Measurements from ENCODE around the gene MIPOL1. TPM values are rescaled to one million over a fixed set of nuclear protein-coding genes. Genes with fewer than 3 reads are reported as not detected.
"Not testable (repeated sequence)": the region's sequence is repeated elsewhere in the genome, so short reads cannot be mapped to it uniquely, and the experiment has no call there.

Gene MIPOL1
- total RNA-seq, 1 experiment from 2014 or later, result 7.0 TPM

DNA sequence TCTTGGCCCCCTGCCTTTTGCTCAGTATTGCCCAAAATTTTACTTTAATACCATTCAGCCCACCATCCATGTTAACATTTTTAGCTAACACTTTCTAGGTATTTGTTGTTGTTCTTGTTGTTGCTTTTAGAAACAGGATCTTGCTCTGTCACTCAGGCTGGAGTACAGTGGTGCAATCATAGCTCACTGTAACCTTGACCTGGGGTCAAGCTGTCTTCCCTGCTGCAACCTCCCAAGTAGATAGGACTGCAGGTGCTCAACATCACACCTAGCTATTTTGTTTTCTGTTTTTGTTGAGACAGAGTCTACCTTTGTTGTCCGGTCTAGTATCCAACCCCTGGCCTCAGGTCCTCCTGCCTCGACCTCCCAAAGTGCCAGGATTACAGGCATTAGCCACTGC is 4.0 kb downstream of the MIPOL1 start:
- Histone ChIP-seq H3K36me3 (replicated peaks; ENCODE audit: control insufficient read depth, insufficient read depth, low read length) (no peaks in the 10 kb centered on the region; the same call in 1 of the 2 replicates), H3K27me3 (ENCODE audit: control insufficient read depth, insufficient read depth, low read length) (no peaks in the 10 kb centered on the region), H3K4me3 (ENCODE audit: insufficient read depth, low read depth, low read length) (no peak overlapping the region)
- no peak for DNase-seq

DNA sequence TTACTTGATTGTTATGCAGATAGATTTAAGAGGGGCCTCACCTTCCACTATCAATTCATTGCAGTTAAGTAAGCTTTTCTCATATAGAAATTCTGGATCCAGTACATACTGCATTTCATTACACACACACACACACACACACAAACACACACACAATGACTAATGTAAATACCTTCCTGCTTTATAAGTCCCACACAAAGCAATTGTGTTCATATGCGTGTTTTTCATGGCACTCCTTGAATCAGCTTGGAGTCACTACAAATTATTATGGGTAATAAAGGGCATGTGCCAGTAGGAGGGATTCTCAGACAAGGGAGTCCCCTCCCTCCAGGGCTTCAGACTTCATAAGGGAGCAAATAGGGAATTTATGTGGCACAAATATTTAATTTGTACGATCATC is 4.5 kb downstream of the MIPOL1 start:
- Histone ChIP-seq H3K4me3 (ENCODE audit: insufficient read depth, low read depth, low read length) (no peak overlapping the region), H3K27me3 (ENCODE audit: control insufficient read depth, insufficient read depth, low read length) (no peaks in the 10 kb centered on the region), H3K36me3 (replicated peaks; ENCODE audit: control insufficient read depth, insufficient read depth, low read length) (no peaks in the 10 kb centered on the region; the same call in 1 of the 2 replicates)
- no peak for DNase-seq

DNA sequence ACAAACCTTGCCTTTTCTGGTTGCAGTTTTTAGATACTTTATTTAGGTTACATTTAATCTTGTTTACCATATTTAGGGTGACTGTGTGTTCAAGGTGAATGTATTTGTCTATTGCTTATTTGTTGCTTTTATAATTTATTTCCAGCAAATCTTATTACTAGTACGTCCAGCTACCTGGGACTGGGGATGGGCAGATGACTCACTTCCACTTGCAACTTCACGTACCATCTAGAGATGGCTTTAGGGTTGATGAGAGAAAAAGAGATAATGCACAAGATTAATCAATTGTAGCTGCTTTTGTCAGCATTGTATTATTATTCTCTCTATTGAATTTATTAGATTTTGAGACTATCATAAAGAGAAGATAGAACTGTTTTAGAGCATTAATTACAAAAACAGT is 5.1 kb downstream of the MIPOL1 start:
- Histone ChIP-seq H3K36me3 (replicated peaks; ENCODE audit: control insufficient read depth, insufficient read depth, low read length) (no peaks in the 10 kb centered on the region; the same call in 1 of the 2 replicates), H3K4me3 (ENCODE audit: insufficient read depth, low read depth, low read length) (no peak overlapping the region), H3K27me3 (ENCODE audit: control insufficient read depth, insufficient read depth, low read length) (no peaks in the 10 kb centered on the region)
- no peak for DNase-seq

DNA sequence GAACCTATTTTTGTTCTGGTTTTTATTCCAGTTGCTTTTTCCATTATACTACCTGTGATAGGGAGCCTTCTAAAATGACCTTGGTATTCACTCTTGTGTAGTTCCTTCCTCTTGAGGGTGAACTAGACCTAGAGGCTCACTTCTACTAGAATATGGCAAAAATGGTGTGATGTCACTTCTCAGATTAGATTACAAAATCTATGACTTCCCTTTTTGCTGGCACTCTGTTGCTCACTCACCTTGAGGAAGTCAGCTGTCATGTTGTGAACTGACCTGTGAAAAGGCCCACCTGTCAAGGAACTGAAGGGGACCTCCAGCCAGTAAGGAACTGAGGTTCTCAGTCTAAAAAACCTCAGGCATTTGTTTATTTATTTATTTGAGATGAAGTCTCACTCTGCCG is 5.7 kb downstream of the MIPOL1 start:
- Histone ChIP-seq H3K4me3 (ENCODE audit: insufficient read depth, low read depth, low read length) (no peak overlapping the region), H3K36me3 (replicated peaks; ENCODE audit: control insufficient read depth, insufficient read depth, low read length) (no peaks in the 10 kb centered on the region; the same call in 1 of the 2 replicates), H3K27me3 (ENCODE audit: control insufficient read depth, insufficient read depth, low read length) (no peaks in the 10 kb centered on the region)
- DNase-seq, result no peak

DNA sequence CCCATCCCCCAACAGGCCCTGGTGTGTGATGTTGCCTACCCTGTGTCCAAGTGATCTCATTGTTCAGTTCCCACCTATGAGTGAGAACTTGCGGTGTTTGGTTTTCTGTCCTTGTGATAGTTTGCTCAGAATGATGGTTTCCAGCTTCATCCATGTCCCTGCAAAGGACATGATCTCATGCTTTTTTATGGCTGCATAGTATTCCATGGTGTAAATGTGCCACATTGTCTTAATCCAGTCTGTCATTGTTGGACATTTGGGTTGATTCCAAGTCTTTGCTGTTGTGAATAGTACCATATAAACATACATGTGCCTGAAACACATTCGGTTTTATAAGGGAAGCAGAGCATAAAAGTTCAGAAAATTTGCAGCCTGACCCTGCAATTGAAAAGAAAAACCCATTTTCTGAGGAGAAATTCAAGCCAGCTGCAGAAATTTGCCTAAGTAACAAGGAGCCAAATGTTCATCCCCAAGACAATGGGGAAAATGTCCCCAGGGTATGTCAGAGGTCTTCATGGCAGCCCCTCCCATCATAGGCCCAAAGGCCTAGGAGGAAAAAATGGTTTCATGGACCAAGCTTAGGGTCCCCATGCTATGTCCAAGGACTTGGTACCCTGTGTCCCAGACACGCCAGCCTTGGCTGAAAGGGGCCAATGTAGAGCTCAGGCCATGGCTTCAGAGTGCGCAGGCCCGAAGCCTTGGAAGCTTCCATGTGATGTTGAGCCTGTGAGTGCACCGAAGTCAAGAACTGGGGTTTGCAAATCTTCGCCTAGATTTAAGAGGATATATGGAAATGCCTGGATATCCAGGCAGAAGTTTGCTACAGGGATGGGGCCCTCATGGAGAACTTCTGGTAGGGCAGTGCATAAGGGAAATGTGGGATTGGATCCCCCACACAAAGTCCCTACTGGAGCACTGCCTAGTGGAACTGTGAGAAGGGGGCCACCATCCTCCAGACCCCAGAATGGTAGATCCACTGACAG is 8.2 kb downstream of the MIPOL1 start:
- H3K27me3 ChIP-seq (ENCODE audit: control insufficient read depth, insufficient read depth, low read length); DNase-seq; H3K36me3 ChIP-seq (replicated peaks; ENCODE audit: control insufficient read depth, insufficient read depth, low read length); H3K4me3 ChIP-seq (ENCODE audit: insufficient read depth, low read depth, low read length): not testable (repeated sequence)

DNA sequence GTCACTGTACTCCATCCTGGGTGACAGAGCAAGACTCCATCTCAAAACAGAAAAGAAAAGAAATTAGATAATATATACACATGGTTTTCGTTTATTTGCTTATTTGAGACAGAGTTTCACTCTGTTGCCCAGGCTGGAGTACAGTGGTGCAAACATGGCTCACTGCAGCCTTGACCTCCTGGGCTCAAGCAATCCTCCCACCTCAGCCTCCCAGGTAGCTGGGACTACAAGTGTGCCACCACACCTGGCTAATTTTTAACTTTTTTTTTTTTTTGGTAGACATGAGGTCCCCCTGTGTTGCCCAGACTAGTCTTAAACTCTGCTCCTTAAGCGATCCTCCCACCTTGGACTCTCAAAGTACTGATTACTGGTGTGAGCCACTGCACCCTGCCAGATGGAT is 11.9 kb downstream of the MIPOL1 start:
- not testable (repeated sequence) for DNase-seq; H3K4me3 ChIP-seq (ENCODE audit: insufficient read depth, low read depth, low read length); H3K27me3 ChIP-seq (ENCODE audit: control insufficient read depth, insufficient read depth, low read length); H3K36me3 ChIP-seq (replicated peaks; ENCODE audit: control insufficient read depth, insufficient read depth, low read length)

DNA sequence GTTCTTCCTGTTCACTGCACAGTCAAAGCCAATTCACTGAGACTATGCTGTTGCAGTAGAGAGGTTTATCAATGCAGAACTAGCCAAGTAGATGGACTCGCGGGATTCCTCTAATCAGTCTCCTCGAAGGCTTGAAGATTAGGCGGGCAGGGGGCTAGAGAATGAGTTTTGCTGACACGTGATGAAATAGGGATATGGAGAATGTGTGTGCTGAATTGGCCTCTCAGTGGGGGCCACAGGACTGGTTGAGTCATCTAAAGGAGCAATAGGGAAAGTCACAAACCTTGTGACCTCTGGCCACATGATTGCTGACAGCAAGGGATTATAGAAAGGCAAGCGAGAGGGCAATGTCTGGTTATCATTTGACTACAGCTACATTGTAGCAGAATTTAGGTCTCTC is 12.7 kb downstream of the MIPOL1 start:
- no peaks in the 10 kb centered on the region for H3K36me3 ChIP-seq (replicated peaks; ENCODE audit: control insufficient read depth, insufficient read depth, low read length)
- H3K4me3 ChIP-seq (ENCODE audit: insufficient read depth, low read depth, low read length), result no peak overlapping the region
- H3K27me3 ChIP-seq (ENCODE audit: control insufficient read depth, insufficient read depth, low read length), result no peaks in the 10 kb centered on the region
- DNase-seq, result no peak

DNA sequence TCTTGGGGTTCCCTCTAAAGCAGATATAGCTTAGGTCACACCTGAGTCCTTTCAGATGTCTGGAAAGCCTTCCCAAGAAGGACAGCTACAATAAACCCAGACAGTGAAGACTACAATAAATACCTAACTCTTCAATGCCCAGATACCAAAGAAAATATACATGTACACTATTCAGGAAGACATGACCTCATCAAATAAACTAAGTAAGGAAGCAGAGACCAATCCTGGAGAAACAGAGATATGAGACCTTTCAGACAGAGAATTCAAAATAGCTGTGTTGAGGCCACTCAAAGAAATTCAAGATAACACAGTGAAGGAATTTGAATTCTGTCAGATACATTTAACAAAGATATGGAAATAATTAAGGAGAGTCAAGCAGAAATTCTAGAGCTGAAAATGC is 15.3 kb downstream of the MIPOL1 start:
- Histone ChIP-seq H3K27me3 (ENCODE audit: control insufficient read depth, insufficient read depth, low read length) (no peaks in the 10 kb centered on the region), H3K4me3 (ENCODE audit: insufficient read depth, low read depth, low read length) (no peak overlapping the region), H3K36me3 (replicated peaks; ENCODE audit: control insufficient read depth, insufficient read depth, low read length) (no peaks in the 10 kb centered on the region)
- DNase-seq, result no peak

DNA sequence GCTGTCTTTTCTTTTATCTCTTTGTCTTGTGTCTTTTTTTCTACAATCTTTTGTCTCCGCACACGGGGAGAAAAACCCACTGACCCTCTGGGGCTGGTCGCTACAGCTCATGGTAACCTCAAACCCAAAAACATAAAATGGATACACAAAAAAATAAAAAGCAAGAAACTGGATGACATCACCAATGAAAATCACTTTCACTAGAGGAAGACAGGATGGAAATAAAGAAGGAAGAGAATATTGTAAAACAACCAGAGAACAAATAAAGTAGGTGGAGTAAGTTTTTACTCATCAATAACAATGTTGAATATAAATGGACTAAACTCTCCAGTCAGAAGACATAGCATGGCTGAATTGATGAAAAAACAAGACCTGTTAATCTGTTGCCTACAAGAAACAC is 17.6 kb downstream of the MIPOL1 start:
- DNase-seq, result no peak
- Histone ChIP-seq H3K27me3 (ENCODE audit: control insufficient read depth, insufficient read depth, low read length) (no peaks in the 10 kb centered on the region), H3K36me3 (replicated peaks; ENCODE audit: control insufficient read depth, insufficient read depth, low read length) (no peaks in the 10 kb centered on the region), H3K4me3 (ENCODE audit: insufficient read depth, low read depth, low read length) (no peak overlapping the region)

DNA sequence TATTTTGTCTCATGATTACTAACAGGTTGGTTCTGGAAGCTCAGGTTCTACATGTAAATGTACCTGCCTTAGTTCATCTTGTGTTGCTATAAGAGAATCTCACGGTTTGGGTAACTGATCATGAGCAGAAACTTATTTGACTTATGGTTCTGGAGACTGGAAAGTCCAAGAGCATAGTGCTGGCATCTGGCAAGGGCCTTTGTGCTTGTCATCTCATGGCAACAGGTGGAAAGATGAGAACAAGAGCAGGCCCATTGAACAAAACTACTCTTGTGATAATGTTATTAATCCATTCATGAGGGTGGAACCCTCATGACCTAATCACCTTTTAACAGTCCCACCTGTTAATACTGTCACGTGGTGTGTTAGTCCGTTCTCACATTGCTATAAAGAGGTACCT is 23.3 kb downstream of the MIPOL1 start:
- Histone ChIP-seq H3K4me3 (ENCODE audit: insufficient read depth, low read depth, low read length) (no peak overlapping the region), H3K36me3 (replicated peaks; ENCODE audit: control insufficient read depth, insufficient read depth, low read length) (no peaks in the 10 kb centered on the region), H3K27me3 (ENCODE audit: control insufficient read depth, insufficient read depth, low read length) (no peaks in the 10 kb centered on the region)
- DNase-seq, result no peak

DNA sequence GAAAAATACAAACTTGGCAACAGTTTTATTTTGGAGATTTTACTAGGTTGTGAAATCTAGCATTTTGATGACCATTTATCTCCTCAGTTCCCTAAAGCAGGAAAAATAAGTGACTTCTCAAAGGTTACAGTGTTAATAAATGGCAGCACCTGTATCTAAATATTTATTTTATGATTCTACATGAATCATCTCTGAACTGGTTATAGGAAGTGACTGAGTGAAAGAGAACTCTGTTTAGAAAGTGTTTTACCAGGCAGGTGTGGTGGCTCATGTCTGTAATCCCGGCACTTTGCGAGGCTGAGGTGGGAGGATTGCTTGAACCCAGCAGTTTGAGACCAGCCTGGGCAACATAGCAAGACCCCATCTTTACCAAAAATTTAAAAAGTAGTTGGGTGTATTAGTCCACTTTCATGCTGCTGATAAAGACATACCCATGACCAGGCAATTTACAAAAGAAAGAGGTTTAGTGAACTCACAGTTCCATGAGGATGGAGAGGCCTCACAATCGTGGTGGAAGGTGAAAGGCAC is 26.3 kb downstream of the MIPOL1 start:
- no peak for DNase-seq
- Histone ChIP-seq H3K36me3 (replicated peaks; ENCODE audit: control insufficient read depth, insufficient read depth, low read length) (no peaks in the 10 kb centered on the region), H3K4me3 (ENCODE audit: insufficient read depth, low read depth, low read length) (no peak overlapping the region), H3K27me3 (ENCODE audit: control insufficient read depth, insufficient read depth, low read length) (no peaks in the 10 kb centered on the region)

DNA sequence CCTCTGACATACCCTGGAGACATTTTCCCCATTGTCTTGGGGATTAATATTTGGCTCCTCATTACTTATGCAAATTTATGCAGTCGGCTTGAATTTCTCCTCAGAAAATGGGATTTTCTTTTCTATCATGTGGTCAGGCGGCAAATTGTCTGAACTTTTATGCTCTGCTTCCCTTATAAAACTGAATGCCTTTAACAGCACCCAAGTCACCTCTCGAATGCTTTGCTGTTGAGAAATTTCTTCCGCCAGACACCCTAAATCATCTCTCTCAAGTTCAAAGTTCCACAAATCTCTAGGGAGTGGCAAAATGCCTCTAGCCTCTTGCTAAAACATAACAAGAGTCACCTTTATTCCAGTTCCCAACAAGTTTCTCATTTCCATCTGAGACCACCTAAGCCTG is 27.9 kb downstream of the MIPOL1 start:
- H3K36me3 ChIP-seq (replicated peaks; ENCODE audit: control insufficient read depth, insufficient read depth, low read length); H3K27me3 ChIP-seq (ENCODE audit: control insufficient read depth, insufficient read depth, low read length); H3K4me3 ChIP-seq (ENCODE audit: insufficient read depth, low read depth, low read length); DNase-seq: not testable (repeated sequence)

DNA sequence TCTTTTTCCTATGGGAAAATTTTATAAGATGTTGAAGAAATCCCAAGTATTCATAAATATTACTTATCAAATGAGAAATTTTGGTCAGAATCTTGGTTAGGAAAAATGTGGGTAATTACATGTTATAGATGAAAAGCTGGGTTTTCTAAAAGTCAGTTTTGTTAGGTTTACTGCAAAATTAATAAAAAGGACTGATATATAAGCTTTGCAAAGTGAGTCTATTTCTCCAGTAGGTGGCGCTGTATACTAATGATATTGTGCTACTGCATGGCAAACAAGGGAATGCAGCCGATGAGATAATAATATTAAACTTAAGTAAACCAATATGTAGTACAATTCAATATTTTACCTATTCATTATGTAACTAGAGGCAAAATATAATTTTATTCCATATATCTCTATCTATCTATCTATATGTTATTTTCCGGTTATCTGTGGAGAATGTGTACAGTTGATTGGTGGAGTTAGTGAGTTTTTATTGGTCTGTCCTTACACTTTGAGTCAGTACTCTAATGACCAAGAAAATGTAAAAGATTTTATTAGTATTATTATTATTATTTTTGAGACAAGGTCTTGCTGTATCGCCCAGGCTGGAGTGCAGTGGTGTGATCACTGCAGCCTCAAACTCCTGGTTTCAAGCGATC is 32.9 kb downstream of the MIPOL1 start:
- no peak overlapping the region for H3K4me3 ChIP-seq (ENCODE audit: insufficient read depth, low read depth, low read length)
- no peaks in the 10 kb centered on the region for H3K36me3 ChIP-seq (replicated peaks; ENCODE audit: control insufficient read depth, insufficient read depth, low read length)
- H3K27me3 ChIP-seq (ENCODE audit: control insufficient read depth, insufficient read depth, low read length), result no peaks in the 10 kb centered on the region
- DNase-seq, result peak; percentile 26

DNA sequence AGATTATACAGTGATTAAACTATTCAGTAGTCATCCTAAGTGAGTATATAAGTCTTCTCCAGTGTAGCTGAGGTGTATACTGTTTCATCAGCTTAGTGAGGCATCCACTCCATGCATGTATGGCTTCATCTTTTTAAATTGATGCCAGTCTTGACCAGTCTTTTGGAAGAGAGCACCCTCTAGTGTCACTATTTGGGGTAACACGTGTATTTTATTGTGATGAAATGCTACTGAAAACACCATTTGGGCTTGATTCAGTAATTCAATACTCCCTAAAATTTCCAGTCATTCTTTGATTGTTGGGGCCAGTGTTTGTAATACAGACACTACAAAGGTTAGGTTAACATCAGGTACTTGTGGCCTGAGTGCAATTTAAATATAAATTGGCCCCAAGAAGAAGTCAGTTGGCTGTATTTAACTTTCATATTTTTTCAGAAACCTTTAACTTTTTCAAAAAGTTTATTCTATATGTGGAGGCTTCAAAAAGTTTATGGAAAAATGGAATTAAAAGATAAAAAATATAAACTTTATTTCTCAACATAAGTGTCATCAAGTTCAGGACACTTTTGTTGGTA is 35.3 kb downstream of the MIPOL1 start:
- Histone ChIP-seq H3K36me3 (replicated peaks; ENCODE audit: control insufficient read depth, insufficient read depth, low read length) (no peaks in the 10 kb centered on the region), H3K4me3 (ENCODE audit: insufficient read depth, low read depth, low read length) (no peak overlapping the region), H3K27me3 (ENCODE audit: control insufficient read depth, insufficient read depth, low read length) (no peaks in the 10 kb centered on the region)
- DNase-seq, result peak; percentile 28

DNA sequence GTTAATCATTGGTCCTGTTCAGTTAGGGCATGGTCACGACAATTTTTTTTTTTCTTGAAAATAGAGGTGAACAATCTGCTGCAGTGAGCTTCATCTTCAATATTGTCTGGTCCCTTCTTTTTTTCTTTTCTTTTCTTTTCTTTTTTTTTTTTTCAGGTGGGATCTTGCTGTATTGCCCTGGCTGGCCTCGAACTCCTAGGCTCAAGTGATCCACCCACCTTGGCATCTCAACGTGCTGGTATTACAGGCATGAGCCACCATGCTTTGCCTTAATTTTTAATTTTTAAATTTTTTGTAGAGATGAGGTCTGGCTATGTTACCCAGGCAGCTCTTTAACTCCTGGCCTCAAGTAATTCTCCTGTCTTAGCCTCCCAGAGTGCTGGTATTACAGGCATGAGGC is 36.5 kb downstream of the MIPOL1 start:
- Histone ChIP-seq H3K36me3 (replicated peaks; ENCODE audit: control insufficient read depth, insufficient read depth, low read length) (no peaks in the 10 kb centered on the region), H3K4me3 (ENCODE audit: insufficient read depth, low read depth, low read length) (no peak overlapping the region), H3K27me3 (ENCODE audit: control insufficient read depth, insufficient read depth, low read length) (no peaks in the 10 kb centered on the region)
- no peak for DNase-seq
